Heart left ventricle (tissue), 13 donors: ENCODE results near the gene LY6G5C.

Experiments
- CTCF ChIP-seq, 12 donors: fragments of 200-600 bp; sonication (generic) in 4 of 12; IDR thresholded peaks; one replicate each; pipeline versions ENCODE4 v1.5.0 to v1.8.0; 2018 to 2022; ENCODE audit warnings: antibody characterized with exemption in 12 of 12, mild to moderate bottlenecking in 5 of 12
- POLR2A ChIP-seq, 2 donors: fragments of 450-650 bp; IDR thresholded peaks; one replicate each; pipeline ENCODE4 v1.6.1; 2017; ENCODE audit warnings: antibody characterized with exemption in 2 of 2, mild to moderate bottlenecking in 2 of 2, moderate library complexity in 2 of 2
- donor health status: ischemic (EF 13 %, LVEDD 7.1; RV severe dilation, severe dysfunction).
- donor health status: DM: no; HTN: yes; CAD: no.
- donor health status: DM: no; HTN: no; CAD: no.
- donor health status: ischemic (EF 25% LVEDD 6.9; RV normal size, moderate dysfunction).
- donor health status: ischemic (EF 25% LVEDD 5.7; RV mildly dilated, moderate dysfunction).
- donor health status: ischemic (EF 35%, LVEDD 5.7; RV mildly dilated, moderate dysfunction).
- donor health status: nonischemic (EF 11% LVEDD 7.7; RV severe dilation, severe dysfunction).
- donor health status: DM: yes; HTN: yes; CAD: no.
- donor health status: PGD.
- donor health status: ischemic (EF 29% LVEDD 5.4; RV normal size, mild dysfunction).
- donor health status: nonischemic (EF 23%, LVEDD 6.1; RV moderate dilation, normal function).

DNA sequence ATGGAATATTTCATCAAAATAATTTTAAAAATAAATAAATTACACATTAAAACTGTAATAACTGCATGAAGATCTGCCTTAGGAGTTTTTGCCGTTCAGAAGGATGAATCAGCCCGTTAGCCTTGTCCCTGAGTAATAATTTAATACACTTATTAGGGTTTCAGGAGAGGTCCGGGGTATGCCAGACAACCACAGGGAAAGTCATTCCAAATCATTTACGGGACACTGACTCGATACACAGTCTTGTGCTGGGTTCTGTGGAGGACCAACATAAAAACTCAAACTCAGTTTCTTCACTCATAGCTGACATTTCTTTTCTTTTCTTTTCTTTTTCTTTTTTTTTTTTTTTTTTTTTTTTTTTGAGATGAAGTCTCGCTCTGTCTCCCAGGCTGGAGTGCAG, 25.1 kb upstream of the LY6G5C start:
- no peak for TF ChIP-seq CTCF (IDR thresholded peaks at IDR 0.05)
- TF ChIP-seq POLR2A (IDR thresholded peaks at IDR 0.05), result no peak
